Natural killer cell treated with Interleukin-12 subunit alpha and Interleukin-12 subunit beta and Interleukin-15 and Interleukin-18, amount 100 ng/mL, for 72 hours (primary cell): ENCODE results near the gene PIR. TPM values are rescaled to one million over a fixed set of nuclear protein-coding genes. Genes with fewer than 3 reads are reported as not detected.

Experiments used
- ATAC-seq, 2 donors: fragments of 150-1000 bp; cut with Tn5 transposase in 1 of 2; sonication (Bioruptor Pico), chemical (Tn5 transposase) in 1 of 2; 2 replicates each; pipeline ENCODE4 v1.10.0; 2021
- DNase-seq: peaks from one replicate; pipeline ENCODE4 v3.0.0; 2022; ENCODE audit warnings: low spot score
- H3K27ac Mint-ChIP-seq, 2 donors: 1 replicate in 1 of 2; 2 replicates in 1 of 2; pipeline ENCODE4 v1.8.0; 2022; ENCODE audit warnings: mixed read lengths in 2 of 2, mild to moderate bottlenecking in 1 of 2, moderate library complexity in 1 of 2
- H3K27me3 Mint-ChIP-seq, 2 donors: 1 replicate in 1 of 2; 2 replicates in 1 of 2; pipeline ENCODE4 v1.8.0; 2022; ENCODE audit warnings: mixed read lengths in 2 of 2
- H3K36me3 Mint-ChIP-seq: one replicate; pipeline ENCODE4 v1.8.0; 2022; ENCODE audit warnings: mixed read lengths
- H3K4me1 Mint-ChIP-seq, 2 donors: 1 replicate in 1 of 2; 2 replicates in 1 of 2; pipeline ENCODE4 v1.8.0; 2022; ENCODE audit warnings: low read depth in 2 of 2, mixed read lengths in 2 of 2, mild to moderate bottlenecking in 1 of 2
- H3K4me3 Mint-ChIP-seq: one replicate; pipeline ENCODE4 v1.8.0; 2022; ENCODE audit warnings: mixed read lengths
- H3K9me3 Mint-ChIP-seq: 2 replicates; pipeline ENCODE4 v1.8.0; 2022; ENCODE audit warnings: mixed read lengths
- total RNA-seq, 2 donors: library from RNA; stranded (reverse); gene quantifications; one replicate each; pipeline ENCODE4 v1.2.3, GENCODE V29; 2022

The PIR gene
- total RNA-seq, 2 donors from 2014 or later: 4.9 to 5.4 TPM

- DNase-seq: no peak
- H3K36me3 Mint-ChIP-seq: no peaks in the 10 kb centered on the region
- H3K4me1 Mint-ChIP-seq: no peaks in the 10 kb centered on the region
- no peak for ATAC-seq
- H3K27me3 Mint-ChIP-seq: peaks cover 10 to 13% of the 10 kb centered on the region in 2 donors
- no peak overlapping the region for H3K4me3 Mint-ChIP-seq
- no peak overlapping the region for H3K27ac Mint-ChIP-seq
- no peaks in the 10 kb centered on the region for H3K9me3 Mint-ChIP-seq
These were observed 97.3 kb downstream of the PIR start for GRCh38 chrX:15395789-15396188.

GRCh38 chrX:15391850-15392249 is 101.3 kb downstream of the PIR start:
- no peak for ATAC-seq
- no peak for DNase-seq
- H3K36me3 Mint-ChIP-seq: no peaks in the 10 kb centered on the region
- H3K4me3 Mint-ChIP-seq: no peak overlapping the region
- no peaks in the 10 kb centered on the region for H3K4me1 Mint-ChIP-seq
- no peaks in the 10 kb centered on the region for H3K9me3 Mint-ChIP-seq
- H3K27me3 Mint-ChIP-seq: peaks cover 0 to 15% of the 10 kb centered on the region in 2 donors
- no peak overlapping the region for H3K27ac Mint-ChIP-seq

- Mint-ChIP-seq H3K4me3 (no peak within 1 kb of the TSS), H3K9me3 (no peaks in the 10 kb centered on the region), H3K27me3 (peaks cover 21 to 28% of the 10 kb centered on the region in 2 donors), H3K4me1 (no peaks in the 10 kb centered on the region), H3K27ac (no peak within 1 kb of the TSS), H3K36me3 (no peaks in the 10 kb centered on the region)
- no peak for ATAC-seq
- DNase-seq: no peak
These were observed 108.8 kb downstream of the PIR start, which contains the start of gene VEGFD for GRCh38 chrX:15384304-15384703. Gene VEGFD, minus strand, starts transcription at chrX:15384413. Its CDS starts 467 bp downstream, at chrX:15383946.

- Mint-ChIP-seq H3K4me3 (no peak overlapping the region), H3K27ac (no peak overlapping the region), H3K9me3 (no peaks in the 10 kb centered on the region), H3K4me1 (no peaks in the 10 kb centered on the region), H3K27me3 (peaks cover 21 to 30% of the 10 kb centered on the region in 2 donors), H3K36me3 (no peaks in the 10 kb centered on the region)
- ATAC-seq (no peak), DNase-seq (no peak)
These were observed 110.3 kb downstream of the PIR start for GRCh38 chrX:15382813-15383212.

- Mint-ChIP-seq H3K9me3 (no peaks in the 10 kb centered on the region), H3K27me3 (peaks cover 5 to 22% of the 10 kb centered on the region in 2 donors)
These were observed 116.2 kb downstream of the PIR start for GRCh38 chrX:15376956-15377355.

GRCh38 chrX:15373976-15374375 is 119.2 kb downstream of the PIR start:
- Mint-ChIP-seq H3K27me3 (peaks cover 11 to 23% of the 10 kb centered on the region in 2 donors), H3K4me3 (no peak overlapping the region), H3K36me3 (no peaks in the 10 kb centered on the region), H3K27ac (no peak overlapping the region), H3K9me3 (no peaks in the 10 kb centered on the region), H3K4me1 (no peaks in the 10 kb centered on the region)
- ATAC-seq: no peak
- no peak for DNase-seq

More at GRCh38 chrX:15376956-15377355, 116.2 kb downstream of the PIR start:
- Mint-ChIP-seq H3K4me1 (no peaks in the 10 kb centered on the region), H3K4me3 (no peak overlapping the region), H3K36me3 (no peaks in the 10 kb centered on the region), H3K27ac (no peak overlapping the region)
- no peak for DNase-seq
- ATAC-seq: no peak

- Mint-ChIP-seq H3K36me3 (no peaks in the 10 kb centered on the region), H3K27me3 (peaks cover 32 to 41% of the 10 kb centered on the region in 2 donors), H3K9me3 (no peaks in the 10 kb centered on the region), H3K4me1 (no peaks in the 10 kb centered on the region), H3K27ac (no peak overlapping the region), H3K4me3 (no peak overlapping the region)
- DNase-seq (no peak), ATAC-seq (no peak)
These were observed 126.4 kb downstream of the PIR start for GRCh38 chrX:15366506-15367352.

GRCh38 chrX:15359701-15360100 is 133.4 kb downstream of the PIR start:
- Mint-ChIP-seq H3K4me3 (no peak overlapping the region), H3K27me3 (peaks cover 19 to 28% of the 10 kb centered on the region in 2 donors), H3K4me1 (no peaks in the 10 kb centered on the region), H3K9me3 (no peaks in the 10 kb centered on the region), H3K27ac (no peak overlapping the region), H3K36me3 (no peaks in the 10 kb centered on the region)
- ATAC-seq (no peak), DNase-seq (no peak)

- no peak overlapping the region for H3K27ac Mint-ChIP-seq
- peaks cover 12 to 23% of the 10 kb centered on the region in 2 donors for H3K27me3 Mint-ChIP-seq
- DNase-seq: no peak
- no peaks in the 10 kb centered on the region for H3K9me3 Mint-ChIP-seq
- H3K36me3 Mint-ChIP-seq: no peaks in the 10 kb centered on the region
- H3K4me1 Mint-ChIP-seq: no peaks in the 10 kb centered on the region
- H3K4me3 Mint-ChIP-seq: no peak overlapping the region
- ATAC-seq: no peak
These were observed 134.6 kb downstream of the PIR start for GRCh38 chrX:15358533-15358932.

- DNase-seq (no peak), ATAC-seq (no peak)
- peaks cover 12 to 21% of the 10 kb centered on the region in 2 donors for H3K27me3 Mint-ChIP-seq
- H3K4me3 Mint-ChIP-seq: no peak overlapping the region
- H3K36me3 Mint-ChIP-seq: no peaks in the 10 kb centered on the region
- no peaks in the 10 kb centered on the region for H3K4me1 Mint-ChIP-seq
- no peaks in the 10 kb centered on the region for H3K9me3 Mint-ChIP-seq
- no peak overlapping the region for H3K27ac Mint-ChIP-seq
These were observed 136.7 kb downstream of the PIR start for GRCh38 chrX:15356444-15356843.

GRCh38 chrX:15350329-15350996 is 142.7 kb downstream of the PIR start:
- Mint-ChIP-seq H3K4me1 (no peaks in the 10 kb centered on the region), H3K27ac (no peak overlapping the region), H3K9me3 (no peaks in the 10 kb centered on the region), H3K4me3 (no peak overlapping the region), H3K36me3 (no peaks in the 10 kb centered on the region), H3K27me3 (peaks cover 12 to 20% of the 10 kb centered on the region in 2 donors)
- ATAC-seq: no peak
- no peak for DNase-seq

- H3K4me3 Mint-ChIP-seq: no peak overlapping the region
- H3K27me3 Mint-ChIP-seq: peaks cover 13 to 21% of the 10 kb centered on the region in 2 donors
- DNase-seq (no peak), ATAC-seq (no peak)
- H3K36me3 Mint-ChIP-seq: no peaks in the 10 kb centered on the region
- H3K4me1 Mint-ChIP-seq: no peaks in the 10 kb centered on the region
- H3K9me3 Mint-ChIP-seq: no peaks in the 10 kb centered on the region
- no peak overlapping the region for H3K27ac Mint-ChIP-seq
These were observed 144.1 kb downstream of the PIR start for GRCh38 chrX:15349046-15349445.

GRCh38 chrX:15345976-15346375 is 147.2 kb downstream of the PIR start:
- Mint-ChIP-seq H3K4me3 (no peak overlapping the region), H3K36me3 (no peaks in the 10 kb centered on the region), H3K4me1 (no peaks in the 10 kb centered on the region), H3K27ac (no peak overlapping the region), H3K27me3 (peaks cover 22 to 29% of the 10 kb centered on the region in 2 donors), H3K9me3 (no peaks in the 10 kb centered on the region)
- DNase-seq (no peak), ATAC-seq (no peak)

GRCh38 chrX:15344106-15344505 is 149.0 kb downstream of the PIR start:
- Mint-ChIP-seq H3K27ac (no peak overlapping the region), H3K27me3 (peaks cover 28 to 32% of the 10 kb centered on the region in 2 donors), H3K4me1 (no peaks in the 10 kb centered on the region), H3K4me3 (no peak overlapping the region), H3K36me3 (no peaks in the 10 kb centered on the region), H3K9me3 (no peaks in the 10 kb centered on the region)
- DNase-seq (no peak), ATAC-seq (no peak)
